NCI-H2171 treated with DMSO at 0.1 percent for 48 hours (cell line): ENCODE results near the gene EBLN1.

ENCODE experiments used
- DNase-seq: peaks from one replicate; lab custom pipeline; 2025; lab: John Stamatoyannopoulos, UW

EBLN1 gene

DNA sequence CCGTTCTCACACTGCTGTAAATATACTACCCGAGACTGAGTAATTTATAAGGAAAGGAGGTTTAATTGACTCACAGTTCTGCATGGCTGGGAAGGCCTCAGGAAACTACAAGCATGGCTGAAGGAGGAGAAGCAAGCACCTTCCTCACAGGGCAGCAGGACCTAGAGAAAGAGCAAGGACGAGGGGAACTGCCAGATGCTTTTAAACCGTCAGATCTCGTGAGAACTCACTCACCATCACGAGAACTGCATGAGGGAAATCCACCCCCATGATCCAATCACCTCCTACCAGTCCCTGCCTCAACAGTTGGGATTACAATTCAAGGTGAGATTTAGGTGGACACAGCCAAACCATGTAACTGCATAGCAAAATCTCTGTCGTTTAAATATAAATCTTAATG lies at the start of gene EBLN1:
Gene EBLN1, minus strand, starts transcription at position 174 of the 400 bp plus-strand sequence. CDS start 8,032 bp downstream, outside the sequence.
- no peak for DNase-seq

DNA sequence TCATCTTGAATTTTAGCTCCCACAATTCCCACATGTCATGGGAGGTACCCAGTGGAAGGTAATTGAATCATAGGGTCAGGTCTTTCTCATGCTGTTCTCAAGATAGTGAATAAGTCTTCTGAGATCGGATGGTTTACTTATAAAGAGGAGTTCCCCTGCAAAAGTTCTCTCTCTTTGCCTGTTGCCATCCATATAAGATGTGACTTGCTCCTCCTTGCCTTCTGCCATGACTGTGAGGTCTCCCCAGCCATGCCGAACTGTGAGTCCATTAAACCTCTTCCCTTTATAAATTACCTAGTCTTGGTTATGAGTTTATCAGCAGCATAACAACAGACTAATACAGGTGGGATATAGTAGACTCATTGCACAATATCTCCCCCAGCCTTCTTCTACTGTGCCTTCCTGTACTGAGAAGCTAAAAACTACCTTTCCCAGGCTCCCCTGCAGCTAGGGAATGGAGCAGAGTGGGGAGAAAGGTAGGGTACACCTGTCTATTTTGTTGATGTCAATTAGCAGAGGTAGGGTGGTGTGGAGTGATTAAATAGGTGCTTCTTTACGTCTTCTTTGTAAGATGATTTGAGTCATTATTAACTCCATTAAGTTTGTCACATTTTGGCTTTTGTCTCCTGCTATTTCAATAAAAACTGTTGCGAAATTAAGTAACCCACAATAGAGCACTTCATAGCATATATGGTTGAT lies 48.2 kb upstream of the EBLN1 start:
- DNase-seq = no peak

GRCh38 chr10:22263106-22263505 lies 45.3 kb upstream of the EBLN1 start:
- no peak for DNase-seq

DNA sequence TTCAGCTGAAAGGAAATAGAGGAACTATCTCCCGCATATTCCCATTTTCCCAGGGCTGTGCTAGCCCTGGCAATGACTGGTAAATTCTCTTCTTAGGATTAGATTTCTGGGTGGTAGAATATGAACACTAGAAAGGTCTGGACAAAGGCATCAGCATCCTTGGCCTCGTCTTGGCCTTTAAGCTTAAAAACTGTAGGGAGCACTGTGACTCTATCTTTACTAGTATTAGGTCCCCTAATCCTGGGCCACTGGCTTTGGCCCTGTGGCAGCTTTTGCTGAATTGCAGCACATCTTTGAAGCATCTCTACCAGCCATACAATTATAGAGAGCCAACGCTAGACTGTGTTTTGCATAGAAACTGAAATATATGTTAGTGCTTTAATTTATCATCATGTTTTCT lies 41.5 kb upstream of the EBLN1 start:
- DNase-seq = no peak

GRCh38 chr10:22258471-22258870 lies 40.7 kb upstream of the EBLN1 start:
- no peak for DNase-seq

DNA sequence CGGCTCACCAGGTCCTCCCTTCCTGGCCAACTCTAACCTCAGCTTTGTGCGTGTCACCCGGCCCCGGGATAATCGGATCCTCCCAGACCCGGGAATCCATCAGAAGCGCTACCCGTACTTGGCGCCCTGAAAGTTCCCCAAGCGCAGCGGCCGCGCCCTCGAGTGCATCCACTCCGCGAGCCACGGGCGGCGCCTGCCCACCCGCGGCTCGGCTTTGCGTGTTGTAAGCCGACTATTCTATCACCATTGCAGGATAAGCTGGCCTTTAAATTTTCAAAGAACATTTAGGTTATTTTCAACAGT lies 35.7 kb upstream of the EBLN1 start:
- DNase-seq = no peak

DNA sequence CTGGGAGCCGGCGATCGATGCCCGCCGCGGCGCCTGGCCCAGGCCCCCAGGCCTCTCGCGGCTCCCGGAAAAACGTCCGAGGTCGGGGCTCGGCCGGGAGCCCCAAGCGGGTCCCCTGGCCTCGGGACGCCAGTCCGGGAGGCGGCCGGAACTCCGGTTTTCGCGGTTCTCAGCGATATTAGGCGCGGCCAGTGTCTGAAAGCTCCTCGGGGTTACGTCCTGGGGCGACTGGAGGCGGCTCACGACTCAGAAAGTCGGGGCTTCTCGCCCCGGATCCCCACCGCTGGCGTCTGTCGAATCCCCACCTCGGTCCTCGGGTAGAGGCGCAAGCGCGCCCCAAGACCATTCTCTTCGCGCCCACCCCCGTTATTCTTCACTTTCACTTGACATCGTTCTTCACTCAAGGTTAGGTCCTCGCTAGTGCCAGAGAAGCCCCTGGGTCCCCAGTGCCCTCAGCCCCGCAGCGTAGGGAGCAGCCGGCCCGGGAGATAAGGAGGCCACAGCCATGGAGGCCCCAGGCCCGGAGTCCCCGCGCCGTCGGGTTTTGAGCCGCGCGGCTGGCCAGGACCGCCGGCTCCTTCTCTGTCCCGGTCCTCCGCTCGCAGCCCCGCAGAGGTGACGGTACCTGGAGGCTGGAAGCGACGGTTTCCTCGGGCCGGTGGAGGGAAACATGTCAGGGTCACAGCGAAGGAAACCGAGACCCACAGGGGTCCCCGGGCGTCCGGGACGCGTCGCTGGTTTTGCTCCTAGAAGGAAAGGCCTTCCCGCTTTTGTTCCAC lies 35.2 kb upstream of the EBLN1 start:
- no peak for DNase-seq

DNA sequence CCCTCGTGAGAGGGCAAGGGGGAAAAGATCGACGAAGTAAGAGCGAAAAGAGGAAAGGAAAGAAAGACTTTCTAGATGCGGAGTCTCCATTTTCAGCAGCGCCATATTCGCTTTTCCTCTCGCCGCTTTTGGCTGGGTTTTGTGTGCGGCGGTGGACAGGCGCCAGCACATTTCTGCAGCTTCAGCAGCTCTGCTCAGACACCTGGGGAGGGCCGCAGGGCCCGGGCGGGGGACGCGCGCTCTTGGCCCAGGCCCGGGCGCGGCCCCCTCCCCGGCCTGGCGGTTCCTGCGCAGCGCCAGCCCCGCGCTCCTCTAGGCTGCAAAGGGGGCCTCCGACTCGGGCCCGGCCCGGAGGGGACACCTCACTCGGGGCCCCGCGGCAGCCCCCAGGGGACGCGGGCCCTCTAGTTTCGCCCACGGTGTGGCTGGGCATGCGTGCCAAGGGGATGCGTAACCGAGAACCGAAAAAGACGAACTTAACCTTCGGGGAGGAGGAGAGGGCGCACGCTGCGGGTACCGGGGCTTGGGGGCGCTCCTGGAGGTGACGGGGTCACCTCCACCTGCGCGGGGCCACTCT lies 34.5 kb upstream of the EBLN1 start:
- DNase-seq = no peak

DNA sequence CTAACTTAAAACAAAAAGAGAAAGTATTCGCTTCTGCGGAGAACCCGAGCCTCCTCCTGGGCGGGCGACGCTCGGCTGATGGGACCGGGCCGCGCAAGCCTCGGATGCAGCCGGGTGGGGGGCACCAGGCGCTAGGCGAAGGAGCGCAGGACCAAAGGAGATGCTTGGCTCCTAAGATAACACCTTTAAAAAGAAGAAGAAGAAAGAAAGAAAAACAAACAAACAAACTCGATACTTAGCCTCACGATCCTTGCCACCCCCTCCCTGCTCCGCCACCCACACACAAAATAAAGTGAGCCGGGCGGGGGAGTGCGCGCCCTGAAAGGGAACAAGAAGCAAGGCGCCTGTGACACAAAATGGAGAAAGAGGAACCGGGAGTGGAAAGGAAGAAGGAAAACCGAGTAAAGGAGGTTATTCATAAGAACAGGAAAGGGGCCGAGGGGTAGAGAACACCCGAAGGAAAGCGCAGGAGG lies 34.0 kb upstream of the EBLN1 start:
- no peak for DNase-seq

GRCh38 chr10:22250897-22251660 lies 33.3 kb upstream of the EBLN1 start:
- no peak for DNase-seq

DNA sequence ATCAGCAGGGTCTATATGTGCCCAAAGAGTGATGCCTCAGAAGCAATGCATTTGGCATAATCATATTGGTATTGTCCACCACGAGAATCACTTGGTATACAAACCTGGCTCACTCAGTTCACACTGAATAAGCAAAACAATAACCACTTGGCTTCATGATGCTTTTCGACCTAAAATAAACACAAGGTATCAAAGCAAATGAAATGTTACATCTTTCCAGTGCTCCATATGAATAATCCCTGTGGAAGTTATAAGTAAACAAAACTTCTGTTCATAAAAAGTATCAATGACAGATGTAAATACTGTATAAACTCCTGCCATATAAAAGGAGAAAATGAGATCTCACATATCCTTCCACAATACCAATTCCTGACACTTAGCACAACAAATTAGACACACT lies 29.8 kb upstream of the EBLN1 start:
- no peak for DNase-seq

- DNase-seq = no peak
These were observed 29.0 kb upstream of the EBLN1 start for GRCh38 chr10:22246680-22247391.

GRCh38 chr10:22245567-22245966 lies 27.8 kb upstream of the EBLN1 start:
- DNase-seq = no peak

- DNase-seq = no peak
These were observed 27.0 kb upstream of the EBLN1 start for GRCh38 chr10:22244855-22245254.

DNA sequence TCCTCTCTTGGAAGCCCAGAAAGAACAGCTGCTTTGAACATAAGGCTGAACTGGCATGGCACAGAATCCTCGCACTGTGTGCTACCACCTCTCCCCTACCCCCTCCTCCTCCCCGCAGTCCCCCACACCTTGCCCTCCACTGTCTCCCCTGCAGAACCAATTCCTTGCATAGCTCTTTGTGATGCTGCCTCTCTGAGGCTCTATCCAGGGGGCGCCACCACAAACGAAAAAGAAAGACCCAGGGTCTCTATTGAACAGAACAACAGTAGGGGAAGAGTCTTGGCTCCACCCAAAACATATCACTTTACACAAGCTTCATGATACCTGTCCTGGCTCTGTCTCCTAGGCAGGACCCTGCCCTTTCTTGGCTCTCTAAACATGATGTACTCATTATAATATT lies 26.2 kb upstream of the EBLN1 start:
- no peak for DNase-seq

DNA sequence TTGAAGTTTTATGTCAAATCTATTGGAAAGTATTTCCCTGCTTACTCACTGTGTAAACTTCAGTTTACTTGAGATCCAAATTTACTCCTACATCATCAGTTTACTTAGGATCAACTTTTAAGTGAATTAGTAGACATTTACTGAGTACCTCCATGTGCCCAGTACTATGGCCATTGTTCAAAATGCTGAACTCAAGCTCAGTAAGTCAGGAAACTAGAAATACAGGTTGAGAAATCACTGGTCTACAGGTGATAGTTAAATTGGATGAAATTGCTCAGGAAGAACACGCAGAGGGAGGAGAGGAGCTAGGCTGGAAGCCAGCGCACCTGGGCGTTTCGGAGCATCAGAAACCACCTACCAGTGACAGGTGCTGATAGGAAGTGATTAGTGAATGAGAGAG lies 25.5 kb upstream of the EBLN1 start:
- no peak for DNase-seq

- no peak for DNase-seq
These were observed 13.4 kb upstream of the EBLN1 start for GRCh38 chr10:22231260-22231659.

- peak; percentile 74 for DNase-seq
These were observed 12.5 kb upstream of the EBLN1 start for GRCh38 chr10:22230158-22230833.

- peak; percentile 22 for DNase-seq
These were observed 12.0 kb upstream of the EBLN1 start for GRCh38 chr10:22229802-22230157.

DNA sequence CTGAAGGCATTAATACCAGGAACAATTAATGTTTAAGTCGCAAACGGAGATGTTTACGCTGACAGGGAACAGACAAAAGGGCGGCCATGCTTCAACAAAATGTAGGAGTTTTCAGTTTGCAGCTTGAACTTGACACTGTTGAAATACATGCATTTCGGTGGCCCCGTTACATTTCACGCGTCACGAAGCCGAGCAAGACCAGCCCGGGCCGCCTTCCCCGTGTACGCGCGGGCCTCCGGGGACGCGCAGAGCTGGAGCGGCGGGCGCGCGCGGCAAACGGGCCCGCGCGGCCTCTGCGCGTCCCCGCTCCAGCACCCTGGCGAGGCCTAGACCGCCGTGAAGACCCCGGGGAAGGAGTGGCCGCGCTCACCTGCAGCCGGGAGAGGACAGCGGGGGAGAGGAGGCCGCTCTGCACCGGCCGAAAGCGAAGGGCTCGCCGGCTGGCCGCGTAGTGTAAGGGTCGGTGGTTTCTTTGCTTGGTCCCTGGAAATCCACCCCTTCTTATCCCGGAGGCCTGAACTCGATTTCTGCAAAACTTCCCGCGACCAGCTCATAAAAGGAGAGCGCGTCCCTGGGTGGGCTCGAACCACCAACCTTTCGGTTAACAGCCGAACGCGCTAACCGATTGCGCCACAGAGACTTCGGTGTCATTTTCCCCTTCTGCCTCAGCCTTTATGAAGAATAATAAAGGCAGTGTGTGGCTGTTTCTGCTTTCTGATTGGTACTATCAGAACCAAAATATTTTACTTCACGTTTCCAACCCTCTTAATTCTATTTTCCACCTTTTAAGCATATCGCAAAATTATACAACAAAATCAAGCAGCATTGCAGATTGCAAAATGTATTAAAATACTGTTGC lies 11.4 kb upstream of the EBLN1 start:
- peak; percentile 77 for DNase-seq
